OCI-LY3 (cell line): ENCODE measurements around the gene FAM114A2.

Experiments
- EZH2phosphoT487 ChIP-seq: fragments of 200-600 bp; shearing (Covaris generic); IDR thresholded peaks from 2 replicates; pipeline ENCODE4 v1.6.1; 2018; ENCODE audit warnings: antibody characterized with exemption, mixed run types, low read depth
- TF ChIP-seq, protein P1 (sequence below): fragments of 200-600, 300-600 bp; sonication (generic); IDR thresholded peaks from 2 replicates; pipeline ENCODE4 v1.5.1; 2014; ENCODE audit warnings: antibody characterized with exemption, low read length, low read depth

DNA sequence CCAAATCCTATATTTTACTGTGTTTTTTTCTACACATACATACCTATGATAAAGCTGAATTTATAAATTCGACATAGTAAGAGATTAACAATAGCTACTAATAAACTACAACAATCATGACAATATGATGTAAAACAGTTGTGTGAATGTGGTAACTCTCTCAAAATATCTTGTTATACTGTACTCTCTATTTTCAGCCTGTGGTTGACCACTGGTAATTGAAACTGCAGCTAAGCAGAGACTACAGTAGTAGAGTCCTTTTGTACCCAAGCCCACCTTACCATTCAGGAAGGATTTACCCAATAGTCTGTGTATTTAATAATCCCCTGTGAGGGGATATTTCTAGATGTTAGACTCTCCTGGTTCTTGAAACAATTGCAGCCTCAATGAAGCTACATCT is 86.7 kb downstream of the FAM114A2 start:
- TF ChIP-seq, protein P1, sequence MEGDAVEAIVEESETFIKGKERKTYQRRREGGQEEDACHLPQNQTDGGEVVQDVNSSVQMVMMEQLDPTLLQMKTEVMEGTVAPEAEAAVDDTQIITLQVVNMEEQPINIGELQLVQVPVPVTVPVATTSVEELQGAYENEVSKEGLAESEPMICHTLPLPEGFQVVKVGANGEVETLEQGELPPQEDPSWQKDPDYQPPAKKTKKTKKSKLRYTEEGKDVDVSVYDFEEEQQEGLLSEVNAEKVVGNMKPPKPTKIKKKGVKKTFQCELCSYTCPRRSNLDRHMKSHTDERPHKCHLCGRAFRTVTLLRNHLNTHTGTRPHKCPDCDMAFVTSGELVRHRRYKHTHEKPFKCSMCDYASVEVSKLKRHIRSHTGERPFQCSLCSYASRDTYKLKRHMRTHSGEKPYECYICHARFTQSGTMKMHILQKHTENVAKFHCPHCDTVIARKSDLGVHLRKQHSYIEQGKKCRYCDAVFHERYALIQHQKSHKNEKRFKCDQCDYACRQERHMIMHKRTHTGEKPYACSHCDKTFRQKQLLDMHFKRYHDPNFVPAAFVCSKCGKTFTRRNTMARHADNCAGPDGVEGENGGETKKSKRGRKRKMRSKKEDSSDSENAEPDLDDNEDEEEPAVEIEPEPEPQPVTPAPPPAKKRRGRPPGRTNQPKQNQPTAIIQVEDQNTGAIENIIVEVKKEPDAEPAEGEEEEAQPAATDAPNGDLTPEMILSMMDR, result no peak
- no peak for TF ChIP-seq EZH2phosphoT487
